Measurements from ENCODE around the gene BRMS1L. TPM values are rescaled to one million over a fixed set of nuclear protein-coding genes. Genes with fewer than 3 reads are reported as not detected.

The BRMS1L gene
- total and polyA plus RNA-seq, 9 of the 15 experiments (the other 6 are each of a cell fraction or from before 2014, with no cell fraction given) = 1.2 to 4.7 (median 3.3) TPM

- TF ChIP-seq ZNF696 (CRISPR knock-in tag; conservative IDR thresholded peaks at IDR 0.05) = no peak
- TF ChIP-seq RBM39 (optimal IDR thresholded peaks at IDR 0.05; ENCODE audit: low read depth, low read length) = no peak
- no peak for TF ChIP-seq ZNF584 (CRISPR knock-in tag; IDR thresholded peaks at IDR 0.05; ENCODE audit: low read depth)
- TF ChIP-seq, protein P1, sequence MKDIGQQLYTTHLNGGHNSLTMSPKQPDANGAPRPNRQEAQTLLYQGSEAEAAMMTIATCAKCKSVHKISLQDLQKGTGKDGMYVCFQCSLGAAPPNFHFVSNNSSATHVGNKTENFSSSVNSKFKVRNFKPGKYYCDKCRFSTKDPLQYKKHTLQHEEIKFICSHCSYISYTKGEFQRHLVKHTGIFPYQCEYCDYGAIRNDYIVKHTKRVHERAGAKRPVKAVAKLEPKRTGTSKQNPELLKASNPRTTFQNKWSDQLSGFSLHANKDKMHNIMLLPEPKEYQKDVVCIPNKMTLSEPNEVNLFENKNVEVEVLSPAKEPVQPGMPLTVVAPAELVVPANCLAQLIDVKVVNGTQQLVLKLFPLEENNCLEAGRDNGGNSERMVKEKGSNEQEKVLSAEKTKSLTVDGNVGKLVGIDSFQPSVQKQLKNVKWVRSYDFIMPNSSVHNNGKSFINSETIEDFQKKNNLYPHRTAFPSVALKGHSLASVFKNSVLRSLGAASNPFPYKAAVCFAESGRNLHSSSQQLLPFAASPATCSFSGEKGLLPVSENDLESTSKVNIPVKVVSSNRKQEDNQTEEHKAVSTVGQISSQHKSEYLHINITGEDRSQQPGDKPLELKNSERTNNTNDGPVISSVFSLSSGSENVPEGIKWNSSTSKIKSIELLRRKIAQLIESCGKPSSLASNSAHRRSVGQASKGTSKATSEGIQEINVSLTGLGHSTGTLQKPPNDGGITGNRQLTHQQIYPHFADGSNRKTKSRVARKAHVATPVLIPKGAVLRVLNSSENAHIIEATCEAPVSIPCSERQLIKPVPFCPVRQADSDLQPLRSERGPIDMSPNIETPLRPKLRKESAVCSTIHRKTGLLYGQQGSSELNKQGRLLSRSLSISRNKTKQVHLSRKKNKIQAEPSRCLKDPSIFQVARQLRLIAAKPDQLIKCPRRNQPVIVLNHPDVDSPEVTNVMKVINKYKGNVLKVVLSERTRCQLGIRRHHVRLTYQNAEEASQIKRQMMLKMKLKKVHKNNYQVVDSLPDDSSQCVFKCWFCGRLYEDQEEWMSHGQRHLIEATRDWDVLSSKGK (CRISPR knock-in tag; IDR thresholded peaks at IDR 0.05) = no peak
- TF ChIP-seq MTA2 (IDR thresholded peaks at IDR 0.05; ENCODE audit: low read depth) = no peak
- no peak for TF ChIP-seq JUNB (CRISPR knock-in tag; conservative IDR thresholded peaks at IDR 0.05)
- no peak for TF ChIP-seq GATA2 (CRISPR knock-in tag; IDR thresholded peaks at IDR 0.05)
- 0 out of 2 replicates have a peak, but pooled peaks have one; percentile 35 for TF ChIP-seq ATF7 (IDR thresholded peaks at IDR 0.05)
- TF ChIP-seq ARNT (IDR thresholded peaks at IDR 0.05) = no peak
- peak; percentile 59; the same call in 1 of the 2 replicates for TF ChIP-seq ETV5 (CRISPR knock-in tag; IDR thresholded peaks at IDR 0.05; ENCODE audit: low read depth)
- peak; percentile 73 for TF ChIP-seq CXXC5 (CRISPR knock-in tag; IDR thresholded peaks at IDR 0.05)
- TF ChIP-seq HDGF (IDR thresholded peaks at IDR 0.05) = no peak
- TF ChIP-seq USF2 (CRISPR knock-in tag; IDR thresholded peaks at IDR 0.05) = no peak
- TF ChIP-seq SMARCE1 (IDR thresholded peaks at IDR 0.05) = no peak
- no peak for TF ChIP-seq ZNF780A (CRISPR knock-in tag; IDR thresholded peaks at IDR 0.05)
- no peak for TF ChIP-seq NCOA2 (IDR thresholded peaks at IDR 0.05; ENCODE audit: partially characterized antibody in 2 of 2)
- no peak for TF ChIP-seq ZNF75A (CRISPR knock-in tag; IDR thresholded peaks at IDR 0.05)
- TF ChIP-seq, protein P2, sequence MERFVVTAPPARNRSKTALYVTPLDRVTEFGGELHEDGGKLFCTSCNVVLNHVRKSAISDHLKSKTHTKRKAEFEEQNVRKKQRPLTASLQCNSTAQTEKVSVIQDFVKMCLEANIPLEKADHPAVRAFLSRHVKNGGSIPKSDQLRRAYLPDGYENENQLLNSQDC (CRISPR knock-in tag; IDR thresholded peaks at IDR 0.05) = no peak
- no peak for TF ChIP-seq HOXB6 (CRISPR knock-in tag; IDR thresholded peaks at IDR 0.05; ENCODE audit: borderline replicate concordance)
- TF ChIP-seq NUFIP1 (IDR thresholded peaks at IDR 0.05; ENCODE audit: partially characterized antibody) = no peak
- no peak for TF ChIP-seq ZNF133 (CRISPR knock-in tag; IDR thresholded peaks at IDR 0.05)
- no peak for TF ChIP-seq TAF9B (IDR thresholded peaks at IDR 0.05; ENCODE audit: partially characterized antibody)
- peak; percentile 87 for TF ChIP-seq EP400 (IDR thresholded peaks at IDR 0.05)
- TF ChIP-seq SMAD2 (IDR thresholded peaks at IDR 0.05; ENCODE audit: low read depth, low read length) = no peak
- TF ChIP-seq HNRNPK (IDR thresholded peaks at IDR 0.05; ENCODE audit: low read depth, low read length, poor library complexity, severe bottlenecking) = no peak
- TF ChIP-seq CHD2 (IDR thresholded peaks at IDR 0.05; ENCODE audit: low read depth, low read length) = no peak
- TF ChIP-seq TOE1 (IDR thresholded peaks at IDR 0.05; ENCODE audit: borderline replicate concordance) = 0 out of 2 replicates have a peak, but pooled peaks have one; percentile 27
- TF ChIP-seq TOE1 (CRISPR knock-in tag; IDR thresholded peaks at IDR 0.05; ENCODE audit: borderline replicate concordance, low read depth) = no peak
Measured at GRCh38 chr14:35826218-35826951, at the start of gene BRMS1L (continued).

All from K562 (cell line).